HG03135 (cell line): ENCODE data around the gene HS6ST3.
A peak's percentile ranks its signal among the peaks of the same experiment; 100 is the strongest.

Source experiments
- ATAC-seq: cut with Tn5 transposase; IDR thresholded peaks from one replicate; pipeline ENCODE4 v1.9.1; 2021; ENCODE audit warnings: mild to moderate bottlenecking, moderate library complexity; ENCODE audit not compliant: unreplicated experiment

HS6ST3 gene

DNA sequence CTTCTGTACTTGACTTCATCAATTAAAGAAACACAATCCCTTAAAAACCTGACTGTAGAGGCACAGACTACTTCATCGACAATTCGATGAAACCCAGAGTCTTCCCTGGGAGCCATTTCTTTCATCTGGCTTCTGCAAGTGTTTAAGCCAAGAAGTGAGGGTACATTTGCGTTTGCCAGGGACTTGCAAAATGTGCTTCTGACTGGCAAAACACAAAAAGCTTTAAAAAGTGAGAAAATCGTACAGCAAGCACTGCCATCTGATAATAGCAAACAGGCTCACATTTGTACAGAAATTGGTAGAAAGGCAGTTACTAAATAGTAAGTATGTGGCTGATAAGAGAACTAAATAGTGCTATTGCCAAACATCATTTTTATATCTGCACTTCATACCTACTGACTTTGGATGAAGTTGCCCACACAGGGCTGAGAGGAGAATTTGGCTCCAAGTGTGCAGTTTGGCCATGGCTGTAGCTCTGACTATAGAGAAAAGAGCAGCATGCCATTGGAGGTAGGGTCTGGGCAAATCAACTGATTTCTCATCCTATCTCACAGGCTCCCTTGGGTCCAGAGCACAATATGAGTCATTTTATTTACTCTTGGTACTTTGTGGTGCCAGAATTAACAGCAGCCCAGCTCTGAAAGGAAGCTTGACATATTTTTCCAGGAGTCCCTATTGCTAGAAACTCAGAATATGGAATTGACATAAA, 546.2 kb downstream of the HS6ST3 start:
- no peak for ATAC-seq

DNA sequence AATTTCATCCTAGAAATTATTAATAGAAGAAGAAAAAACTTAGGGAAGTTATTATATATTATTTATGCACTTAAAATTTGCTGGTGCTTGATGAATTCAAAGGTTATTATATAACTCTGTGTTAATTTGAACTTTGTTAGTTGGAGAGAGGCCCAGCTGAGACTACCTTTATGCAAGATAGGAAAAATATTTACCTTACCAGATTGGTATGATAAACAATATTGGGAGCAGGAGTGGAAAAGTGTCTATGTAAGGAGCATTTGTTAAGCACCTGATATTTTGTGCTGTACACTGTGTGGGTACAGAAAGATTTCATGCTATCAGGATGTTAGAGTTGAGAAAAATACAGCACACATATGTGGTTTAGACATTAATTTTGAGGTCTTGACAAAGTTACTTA, 547.1 kb downstream of the HS6ST3 start:
- no peak for ATAC-seq

DNA sequence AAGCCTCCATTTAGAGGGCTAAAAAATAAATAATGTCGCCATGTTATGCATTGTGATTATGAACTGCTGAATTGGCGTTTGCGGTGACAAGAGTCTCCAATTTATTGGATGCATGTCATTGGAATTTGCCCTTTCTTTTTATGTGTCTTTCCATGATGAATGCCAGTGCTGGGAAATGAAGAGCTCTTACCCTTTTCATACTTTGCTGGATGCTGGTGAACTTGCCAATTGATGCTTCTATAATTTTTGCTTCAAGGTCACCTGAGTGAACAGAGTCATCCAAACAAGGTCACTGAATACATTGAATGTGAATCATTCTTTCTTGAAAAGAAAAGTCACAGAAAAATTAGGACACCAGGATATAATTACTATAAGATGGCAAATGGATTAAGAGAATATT, 556.2 kb downstream of the HS6ST3 start:
- no peak for ATAC-seq

DNA sequence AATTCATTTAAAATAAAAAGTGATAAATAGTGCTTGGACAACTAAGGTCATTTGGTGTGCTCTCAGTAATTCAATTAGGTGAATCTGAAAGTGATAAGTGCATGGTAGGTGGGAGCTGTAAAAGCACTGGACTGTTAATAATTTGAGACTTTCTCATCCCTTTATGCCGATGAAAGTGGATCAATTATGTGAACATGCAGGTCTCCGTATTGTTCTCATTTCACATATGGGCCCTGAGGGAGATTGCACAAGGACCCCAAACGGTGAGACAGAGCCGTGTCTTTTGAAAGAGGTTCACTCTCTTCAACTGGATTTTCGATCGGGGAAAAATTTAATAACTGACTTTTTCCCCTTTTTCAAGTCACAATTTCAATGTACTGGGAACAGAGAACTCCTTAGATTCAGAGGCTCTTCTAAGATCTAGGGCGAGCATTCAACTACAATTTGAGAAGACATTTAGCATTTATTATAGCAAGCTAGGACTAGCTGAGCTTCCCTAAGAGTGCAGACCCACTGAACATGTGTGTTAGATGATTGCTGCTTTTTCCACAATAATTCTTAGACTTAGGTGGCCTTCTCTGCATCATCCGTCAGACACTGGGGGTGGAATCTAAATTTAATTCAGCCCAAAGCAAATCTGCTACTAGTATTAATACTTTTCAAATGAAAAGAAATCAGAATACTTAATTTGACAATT, 556.8 kb downstream of the HS6ST3 start:
- ATAC-seq = no peak

DNA sequence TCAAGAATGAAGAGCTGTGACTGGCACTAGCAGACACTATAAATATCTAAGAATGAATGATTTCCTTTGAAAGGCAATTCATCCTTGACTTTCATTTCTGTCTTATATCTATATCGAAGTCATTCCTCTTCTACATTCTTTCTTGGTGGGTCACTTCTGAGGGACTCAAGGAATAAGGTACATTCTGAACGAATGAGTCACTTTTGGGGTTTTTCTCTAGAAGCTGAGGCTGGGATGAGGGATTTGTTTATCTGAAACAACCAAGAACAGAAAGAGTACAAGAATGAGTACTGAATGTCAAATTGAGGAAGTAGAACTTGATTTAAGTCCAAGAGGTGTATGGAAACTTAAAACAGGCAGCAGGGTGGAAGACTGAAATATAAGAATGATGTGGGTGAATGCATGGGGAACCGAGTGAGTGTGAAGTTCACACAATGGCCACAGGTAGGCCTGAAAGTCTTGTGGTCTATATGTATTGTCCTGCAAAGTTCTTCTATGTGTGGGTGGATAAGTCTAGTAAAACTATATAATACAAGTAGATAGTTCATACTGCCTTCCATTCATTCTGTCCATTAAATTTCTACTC, 560.5 kb downstream of the HS6ST3 start:
- peak; percentile 76 for ATAC-seq

DNA sequence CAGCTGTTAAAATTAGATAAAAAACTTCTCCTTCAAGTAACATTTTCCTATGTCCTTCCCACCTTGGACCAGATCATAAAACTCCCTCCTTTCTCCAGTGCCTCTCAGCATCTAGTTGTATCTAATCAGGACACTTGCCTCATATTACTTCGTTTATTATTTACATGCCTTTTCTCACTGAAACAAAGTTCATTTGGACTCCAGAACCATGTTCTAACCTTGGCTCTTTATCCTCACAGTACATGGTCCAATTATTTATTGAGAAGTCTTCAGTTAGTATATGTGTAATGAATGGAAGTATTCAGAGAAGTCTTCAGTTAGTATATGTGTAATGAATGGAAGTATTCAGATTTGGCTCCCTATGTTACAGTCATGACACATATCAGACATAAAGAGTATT, 561.7 kb downstream of the HS6ST3 start:
- no peak for ATAC-seq

DNA sequence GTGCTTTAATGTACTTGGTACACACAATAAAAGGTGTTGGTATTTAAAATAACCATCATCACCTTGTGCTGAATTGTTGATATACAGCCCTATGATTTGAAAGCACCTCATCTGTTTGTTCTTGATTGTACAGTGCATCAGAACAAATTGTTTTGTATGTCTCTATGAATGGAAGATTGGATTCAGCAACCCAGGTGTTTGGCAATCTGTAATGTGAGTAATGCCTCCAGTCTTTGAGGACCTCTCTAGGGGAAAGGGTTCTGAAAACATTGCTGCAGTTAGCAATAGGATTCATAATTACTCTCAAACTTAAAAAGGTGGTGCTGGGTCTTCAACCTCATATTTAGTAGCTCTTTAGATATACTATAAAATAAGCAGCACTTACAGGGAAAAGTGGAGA, 562.6 kb downstream of the HS6ST3 start:
- no peak for ATAC-seq

DNA sequence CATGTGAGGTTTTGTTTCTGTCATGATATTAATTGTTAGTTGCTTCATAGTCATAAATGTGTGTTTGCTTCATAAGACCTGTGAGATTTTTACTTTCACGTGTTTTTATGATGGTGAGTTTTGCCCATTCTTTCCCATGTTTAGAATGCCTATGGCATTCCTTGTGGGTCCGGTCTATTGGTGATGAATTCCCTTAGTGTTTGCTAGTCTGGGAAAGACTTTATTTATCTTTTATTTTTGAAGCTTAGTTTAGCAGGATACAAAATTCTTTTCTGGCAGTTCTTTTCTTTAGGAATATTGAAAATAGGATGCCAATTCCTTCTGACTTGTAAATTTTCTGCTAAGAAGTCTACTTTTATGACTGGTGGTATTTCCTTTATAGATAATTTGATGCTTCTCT, 571.7 kb downstream of the HS6ST3 start:
- no peak for ATAC-seq

DNA sequence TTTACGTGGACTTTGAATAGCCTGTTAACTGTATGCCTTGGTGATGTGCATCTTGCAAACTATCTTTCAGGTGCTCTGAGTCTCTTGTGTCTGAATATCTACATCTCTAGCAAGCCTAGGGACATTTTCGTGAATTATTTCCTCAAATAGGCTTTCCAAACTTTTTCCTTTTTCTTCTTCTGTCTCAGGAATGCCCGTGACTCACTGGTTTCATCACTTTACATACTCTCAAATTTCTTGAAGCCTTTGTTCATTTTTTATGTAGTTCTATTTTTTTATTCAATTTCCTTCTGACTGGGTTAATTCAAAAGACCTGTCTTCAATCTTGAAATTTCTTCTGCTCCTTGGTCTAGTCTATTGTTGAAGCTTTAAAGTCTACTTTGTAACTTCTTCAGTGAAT, 572.1 kb downstream of the HS6ST3 start:
- no peak for ATAC-seq

DNA sequence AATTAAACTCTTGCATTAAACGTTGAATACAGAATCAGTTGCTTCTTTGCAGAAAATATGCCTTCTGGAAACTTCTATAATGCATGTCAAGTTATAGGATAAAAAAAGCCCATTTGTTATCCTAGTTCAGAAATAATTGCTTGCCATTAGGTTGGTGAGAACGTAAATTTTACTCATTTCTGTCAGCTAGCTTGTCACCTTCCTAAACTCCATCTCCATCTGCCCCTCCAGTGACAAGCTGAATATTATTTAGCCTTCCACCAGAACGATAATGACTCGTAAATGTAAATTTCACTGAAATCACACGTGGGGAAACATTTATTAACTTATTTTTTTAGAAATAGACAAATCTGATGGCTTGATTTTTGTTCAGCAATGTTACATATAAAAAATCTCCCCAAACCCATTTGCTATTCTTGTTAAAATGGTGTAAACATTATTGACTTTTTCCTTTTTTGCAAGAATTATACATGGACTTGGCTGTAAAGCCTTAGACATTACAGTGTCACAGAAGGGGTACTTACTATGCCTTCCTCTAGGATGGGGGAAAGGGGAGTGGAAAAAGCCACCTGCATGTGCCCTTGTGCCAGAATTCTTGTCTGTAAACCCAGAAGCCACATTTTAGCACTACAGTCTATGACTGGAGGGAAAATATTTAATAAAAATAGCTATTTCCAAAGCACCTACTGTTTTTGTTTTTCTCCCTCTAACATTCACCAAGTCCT, 577.5 kb downstream of the HS6ST3 start:
- no peak for ATAC-seq

DNA sequence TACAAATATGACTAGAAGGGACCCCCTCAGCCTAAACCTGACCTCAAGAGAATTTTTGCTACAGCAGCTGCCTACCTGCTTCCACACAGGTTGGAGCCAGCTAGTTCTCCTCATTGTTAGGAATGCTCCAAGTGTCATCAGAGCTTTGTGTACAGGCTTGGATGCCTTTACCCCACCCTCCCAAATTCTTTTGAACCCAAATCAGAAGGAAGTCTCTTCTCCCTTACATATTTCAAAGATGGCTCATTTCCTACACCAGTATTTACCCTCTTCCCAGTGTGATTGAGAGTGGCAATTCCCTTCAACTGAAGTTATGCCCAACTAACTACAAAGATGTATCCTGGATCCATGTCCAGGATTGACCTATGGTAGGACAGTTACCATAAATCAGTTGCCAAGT, 581.2 kb downstream of the HS6ST3 start:
- no peak for ATAC-seq

DNA sequence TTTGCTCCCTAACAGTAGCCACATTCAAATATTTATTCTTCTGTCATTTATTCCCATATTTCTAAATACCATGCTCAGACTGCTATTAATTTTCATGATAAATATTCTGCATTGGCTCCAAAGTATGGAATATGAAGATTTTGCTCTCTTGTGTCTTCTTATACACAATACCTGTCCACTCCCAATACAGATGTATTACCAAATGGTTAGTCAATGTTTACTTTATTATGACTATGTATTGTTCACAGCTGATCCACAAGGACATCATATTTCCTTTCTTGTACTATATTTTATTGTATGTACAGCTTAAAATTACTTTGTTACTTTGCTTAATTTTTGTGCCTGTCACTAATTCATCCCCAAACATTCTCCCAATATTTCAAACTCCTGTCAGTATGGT, 582.1 kb downstream of the HS6ST3 start:
- no peak for ATAC-seq

DNA sequence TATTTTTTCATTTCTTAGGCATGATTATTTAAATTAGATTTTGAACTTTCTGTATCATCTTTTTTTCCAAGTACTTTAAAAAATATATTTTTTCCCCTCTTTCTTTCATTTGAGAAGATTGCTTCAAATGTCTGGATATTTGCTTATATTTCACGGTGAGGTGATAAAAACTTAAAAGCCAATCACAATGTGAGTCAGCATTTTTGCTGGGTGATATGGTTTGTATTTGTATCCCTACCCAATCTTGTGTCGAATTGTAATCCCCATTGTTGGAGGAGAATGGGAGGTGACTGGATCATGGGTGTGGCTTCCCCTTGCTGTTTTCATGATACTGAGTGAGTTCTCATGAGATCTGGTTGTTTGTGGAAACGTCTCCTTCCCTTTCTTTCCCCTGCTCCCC, 583.9 kb downstream of the HS6ST3 start:
- ATAC-seq = no peak

DNA sequence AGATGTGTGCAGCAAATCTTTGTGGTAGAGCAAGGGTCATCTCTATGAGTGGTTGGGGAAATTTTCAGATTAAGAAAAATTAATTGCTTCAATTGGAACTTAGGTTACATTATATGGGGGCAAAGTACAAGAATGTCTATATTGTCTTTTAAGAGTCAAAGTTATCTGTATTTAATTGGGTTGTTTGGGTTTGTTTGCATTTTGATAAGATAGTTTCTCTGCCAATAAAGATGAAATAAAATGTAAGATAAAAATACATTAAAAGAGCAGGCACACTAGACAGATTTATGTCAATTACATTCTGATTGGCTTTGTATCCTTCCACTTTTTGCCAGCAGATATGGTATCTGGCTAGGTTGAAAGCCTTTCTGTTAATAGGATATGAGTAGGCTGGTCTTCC, 587.1 kb downstream of the HS6ST3 start:
- no peak for ATAC-seq

DNA sequence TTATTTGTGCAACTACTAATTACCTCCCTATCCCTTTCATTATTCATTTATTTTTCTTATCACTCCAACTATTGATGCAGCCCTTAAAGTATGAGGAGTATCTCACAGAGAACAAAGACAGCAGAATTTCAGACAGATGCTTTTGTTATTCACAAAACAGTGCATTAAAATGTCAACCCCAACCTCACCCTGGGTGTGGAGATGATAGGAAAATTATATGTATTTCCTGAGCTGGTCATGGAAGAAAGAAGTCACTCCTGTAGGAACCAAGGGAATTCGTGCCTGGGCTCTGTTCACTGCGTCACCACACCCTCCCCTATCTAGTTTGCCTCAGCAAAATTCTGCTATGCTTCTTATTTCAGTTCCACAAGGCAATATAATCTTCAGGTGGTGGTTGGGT, 588.9 kb downstream of the HS6ST3 start:
- no peak for ATAC-seq

DNA sequence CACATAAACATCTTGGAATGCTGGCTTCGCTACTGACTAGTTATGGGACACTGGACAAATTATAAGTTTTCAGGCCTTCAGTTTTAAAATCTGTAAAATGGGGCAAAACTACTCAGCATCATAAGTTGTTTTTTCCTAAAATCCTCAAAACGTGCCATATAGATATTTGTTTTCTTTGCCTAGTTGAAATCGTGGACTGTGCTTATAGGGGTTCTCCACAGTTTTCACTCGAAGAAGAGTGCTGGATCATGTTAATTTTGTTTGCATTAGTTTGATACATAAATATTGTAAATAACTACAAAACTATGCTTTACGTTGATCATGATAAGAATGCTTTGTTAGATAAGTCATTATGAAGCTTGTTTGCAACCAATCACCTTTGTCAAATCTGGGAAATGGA, 591.0 kb downstream of the HS6ST3 start:
- no peak for ATAC-seq

DNA sequence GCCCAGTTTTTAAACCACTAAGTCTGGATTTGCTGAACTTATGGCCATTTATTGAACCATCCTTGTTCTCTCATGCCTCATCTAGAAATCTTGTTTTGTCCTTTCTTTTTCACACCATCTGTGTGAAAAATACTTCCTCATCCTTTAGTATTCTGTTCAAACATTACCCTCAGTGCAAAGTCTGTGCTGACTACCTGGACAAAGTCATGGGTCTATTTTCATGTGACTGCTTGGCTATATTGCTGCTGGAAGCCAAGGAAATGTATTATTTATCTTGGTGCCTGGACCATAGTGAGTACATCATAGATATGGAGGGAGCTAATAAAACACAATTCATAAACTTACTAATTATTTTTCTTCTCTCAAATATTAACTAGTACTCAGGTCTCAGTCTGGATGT, 591.9 kb downstream of the HS6ST3 start:
- no peak for ATAC-seq

DNA sequence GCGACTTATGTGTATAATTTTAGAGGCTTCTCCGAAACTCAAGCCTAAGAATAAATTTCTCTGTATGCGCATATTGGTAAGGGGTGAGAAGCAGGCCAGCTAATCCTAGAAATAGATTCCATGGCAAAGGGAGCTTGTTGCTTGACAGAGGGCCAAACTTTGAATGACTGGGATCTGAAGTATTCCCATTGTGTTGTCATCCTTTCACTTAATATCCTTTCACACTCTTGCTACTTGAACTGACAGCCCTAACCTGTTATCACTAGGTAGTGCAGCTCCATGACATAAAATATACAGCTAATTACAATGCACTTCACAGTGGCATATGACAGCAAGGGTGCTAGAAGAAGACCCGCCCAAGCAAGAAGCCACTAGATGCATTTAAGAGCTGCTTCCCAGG, 594.6 kb downstream of the HS6ST3 start:
- no peak for ATAC-seq

DNA sequence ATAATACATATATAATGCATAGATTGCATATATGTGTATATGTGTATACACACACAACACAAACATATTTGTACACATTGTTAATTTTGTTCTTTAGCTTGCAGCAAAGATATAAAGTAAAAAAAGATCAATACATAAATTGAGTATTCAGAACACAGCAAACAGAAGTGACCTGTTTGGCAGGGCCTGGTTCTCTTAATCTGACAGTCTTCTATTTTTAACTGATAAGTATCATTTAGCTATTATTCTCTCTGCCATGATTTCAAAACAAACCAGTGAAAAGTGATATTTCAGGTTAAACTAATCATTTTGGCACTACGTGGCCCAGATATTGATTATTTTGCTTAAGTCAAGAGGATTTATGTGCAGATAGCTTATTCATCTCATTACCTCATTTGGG, 595.0 kb downstream of the HS6ST3 start:
- no peak for ATAC-seq

DNA sequence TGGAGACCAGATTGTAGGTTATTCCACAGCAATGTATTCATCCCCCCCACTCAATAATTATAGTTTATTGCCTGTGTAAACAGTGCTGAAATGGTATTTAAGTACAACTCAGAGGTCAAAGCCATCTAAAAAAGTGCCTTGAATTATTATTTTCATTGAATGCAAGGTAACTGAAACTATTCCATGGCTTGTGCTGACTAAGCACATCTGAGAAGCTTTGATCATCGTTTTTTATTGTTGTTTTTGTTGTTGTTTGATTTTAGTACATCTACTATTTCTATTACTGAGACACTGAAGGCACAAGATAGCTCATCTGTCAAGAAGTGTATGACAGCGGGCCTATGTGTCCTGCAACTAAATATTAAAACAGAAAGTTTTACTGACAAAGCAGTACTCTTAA, 596.4 kb downstream of the HS6ST3 start:
- no peak for ATAC-seq

DNA sequence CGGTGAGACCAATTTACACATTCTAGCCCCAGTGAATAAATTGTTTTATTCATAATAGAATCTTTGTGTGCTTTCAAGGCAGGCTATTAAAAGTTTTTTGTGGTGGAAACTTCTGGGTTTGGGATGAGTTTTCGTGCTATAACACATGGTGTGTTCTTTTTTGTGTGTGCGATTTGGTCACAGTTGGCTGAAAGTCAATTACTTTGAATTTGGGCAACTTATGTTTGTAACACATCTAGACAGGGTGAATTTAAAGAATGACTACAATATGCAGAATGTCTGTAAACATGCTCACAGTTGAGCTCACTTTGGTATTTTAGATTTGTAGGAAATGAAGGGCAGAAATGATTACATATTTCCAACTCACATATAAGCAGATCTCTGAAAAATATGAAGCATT, 597.3 kb downstream of the HS6ST3 start:
- no peak for ATAC-seq

DNA sequence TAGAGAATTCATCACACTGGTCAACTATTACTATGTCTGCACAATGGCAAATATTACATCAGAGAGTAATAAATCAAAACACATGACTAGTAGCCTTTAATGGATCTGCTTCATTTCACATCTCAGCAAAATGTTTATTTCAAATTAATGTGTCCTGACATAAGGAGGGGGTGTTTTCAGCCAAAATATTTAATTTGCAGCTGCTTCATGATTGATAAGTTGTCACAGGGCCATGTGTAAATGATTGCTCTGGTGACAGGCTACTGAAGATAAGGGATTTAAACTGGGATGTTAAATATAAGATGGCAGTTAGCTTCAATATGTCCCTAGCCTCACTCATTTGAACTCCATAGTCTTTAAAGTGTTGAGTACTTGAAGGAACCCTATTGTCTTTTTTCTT, 601.1 kb downstream of the HS6ST3 start:
- no peak for ATAC-seq
